Heart left ventricle (tissue), 16 donors: ENCODE measurements around the gene LMBRD1. TPM values are rescaled to one million over a fixed set of nuclear protein-coding genes. Genes with fewer than 3 reads are reported as not detected.

Experiments
- ATAC-seq, 4 donors: fragments of 200-7000 bp; cut with Tn5 transposase; one replicate each; pipeline ENCODE4 v1.9.1; 2020 to 2022; ENCODE audit warnings: moderate library complexity in 4 of 4, mild to moderate bottlenecking in 3 of 4, moderate number of reproducible peaks in 1 of 4
- DNase-seq, 5 donors: peaks; one replicate each; pipeline ENCODE4 v3.0.0-alpha.2; 2020
- H3K27ac ChIP-seq, 12 donors: fragments of 200-600 bp; sonication (generic) in 4 of 12; one replicate each; pipeline versions ENCODE4 v1.5.0 to v1.8.0; 2016 to 2022; ENCODE audit warnings: mild to moderate bottlenecking in 2 of 12
- H3K27me3 ChIP-seq, 9 donors: fragments of 200-600 bp; sonication (generic) in 2 of 9; one replicate each; pipeline versions ENCODE4 v1.5.1 to v1.8.0; 2016 to 2022; ENCODE audit warnings: mild to moderate bottlenecking in 3 of 9
- H3K36me3 ChIP-seq, 9 donors: fragments of 200-600 bp; sonication (generic) in 2 of 9; one replicate each; pipeline versions ENCODE4 v1.5.0 to v1.8.0; 2018 to 2022; ENCODE audit warnings: mild to moderate bottlenecking in 2 of 9
- H3K4me1 ChIP-seq, 12 donors: fragments of 200-600 bp; sonication (generic) in 4 of 12; one replicate each; pipeline versions ENCODE4 v1.5.0 to v1.8.0; 2016 to 2022; ENCODE audit warnings: mild to moderate bottlenecking in 3 of 12
- H3K4me3 ChIP-seq, 12 donors: fragments of 200-600 bp; sonication (generic) in 4 of 12; one replicate each; pipeline versions ENCODE4 v1.5.0 to v1.8.0; 2017 to 2022; ENCODE audit warnings: mild to moderate bottlenecking in 9 of 12, moderate library complexity in 4 of 12
- H3K9me3 ChIP-seq, 12 donors: fragments of 200-600 bp; sonication (generic) in 4 of 12; one replicate each; pipeline versions ENCODE4 v1.5.0 to v1.8.0; 2016 to 2022; ENCODE audit warnings: mild to moderate bottlenecking in 1 of 12
- POLR2A ChIP-seq, 2 donors: fragments of 450-650 bp; IDR thresholded peaks; one replicate each; pipeline ENCODE4 v1.6.1; 2017; ENCODE audit warnings: antibody characterized with exemption in 2 of 2, mild to moderate bottlenecking in 2 of 2, moderate library complexity in 2 of 2
- WGBS, 4 donors: extraction: QIAGEN DNeasy Blood & Tissue Kit in 2 of 4; methylation state at CpG; one replicate each; pipeline versions ENCODE4 v1.1.5 to v1.1.7; 2013 to 2018; 5-methylcytosine and 5-hydroxymethylcytosine counted together
- intact Hi-C, 10 donors: fragments of 100-400 bp; cut with DNase I; formaldehyde crosslinking; loops; one replicate each; pipeline versions ENCODE4 v1.11.1 to v1.14.2; 2022
- long read RNA-seq, 3 donors: library from polyadenylated mRNA; unstranded; transcript quantifications; one replicate each; pipeline ENCODE4 v2.0.0, GENCODE V29; 2020 to 2021
- polyA plus RNA-seq, 2 donors: library from polyadenylated mRNA; stranded (reverse); fragments of 200-250 nt; gene quantifications; one replicate each; pipeline ENCODE4 v1.2.3, GENCODE V29; 2013
- total RNA-seq, 9 donors: library from RNA; depleted of rRNA in 2 of 9; stranded (reverse); fragments of >200 nt in 2 of 9; fragmentation: NEBNext Ultra II Directional in 3 of 9; extraction: Animal tissue kit (Norgen Biotek cat#: 25700) in 3 of 9; gene quantifications; one replicate each; pipeline versions ENCODE4 v1.1.0 to v1.2.4, GENCODE V29; 2016 to 2023
- TF ChIP-seq, protein P1 (sequence below), 12 donors: fragments of 200-600 bp; sonication (generic) in 4 of 12; IDR thresholded peaks; one replicate each; pipeline versions ENCODE4 v1.5.0 to v1.8.0; 2018 to 2022; ENCODE audit warnings: antibody characterized with exemption in 12 of 12, mild to moderate bottlenecking in 5 of 12
- donor health status: ischemic (EF 13 %, LVEDD 7.1; RV severe dilation, severe dysfunction).
- donor health status: healthy with polysubstance abuse.
- donor health status: DM: no; HTN: yes; CAD: no.
- donor health status: DM: no; HTN: no; CAD: no.
- donor health status: ischemic (EF 25% LVEDD 6.9; RV normal size, moderate dysfunction).
- donor health status: ischemic (EF 25% LVEDD 5.7; RV mildly dilated, moderate dysfunction).
- donor health status: healthy.
- donor health status: DM: yes; HTN: yes; CAD: no.
- donor health status: ischemic (EF 35%, LVEDD 5.7; RV mildly dilated, moderate dysfunction).
- donor health status: nonischemic (EF 11% LVEDD 7.7; RV severe dilation, severe dysfunction).
- donor health status: DM: yes; HTN: yes; CAD: no.
- donor health status: PGD.
- donor health status: ischemic (EF 29% LVEDD 5.4; RV normal size, mild dysfunction).
- donor health status: nonischemic (EF 23%, LVEDD 6.1; RV moderate dilation, normal function).

LMBRD1 gene
- total RNA-seq, result 10 to 100 TPM; 41.7 to 53.6 (median 45.1) TPM
- polyA plus RNA-seq, result 10 to 100 TPM; 37.0 to 52.3 TPM
- long read RNA-seq, donor 1, transcript LMBRD1-202 (16 exons, 2,264 nt), result major isoform, 43 of 57 reads
- long read RNA-seq, donor 1, partial matches to known transcripts, result 4 of 57 reads
- long read RNA-seq, donor 1, other reads (novel, unspliced or antisense), result 6 of 57 reads
- long read RNA-seq, donor 2, transcript LMBRD1-202 (16 exons, 2,264 nt), result major isoform, 164 of 184 reads
- long read RNA-seq, donor 2, partial matches to known transcripts, result 2 of 184 reads
- long read RNA-seq, donor 2, other reads (novel, unspliced or antisense), result 9 of 184 reads
- long read RNA-seq, donor 3, transcript LMBRD1-202 (16 exons, 2,264 nt), result major isoform, 28 of 33 reads
- long read RNA-seq, donor 3, partial matches to known transcripts, result 1 of 33 reads
- long read RNA-seq, donor 3, other reads (novel, unspliced or antisense), result 4 of 33 reads

DNA sequence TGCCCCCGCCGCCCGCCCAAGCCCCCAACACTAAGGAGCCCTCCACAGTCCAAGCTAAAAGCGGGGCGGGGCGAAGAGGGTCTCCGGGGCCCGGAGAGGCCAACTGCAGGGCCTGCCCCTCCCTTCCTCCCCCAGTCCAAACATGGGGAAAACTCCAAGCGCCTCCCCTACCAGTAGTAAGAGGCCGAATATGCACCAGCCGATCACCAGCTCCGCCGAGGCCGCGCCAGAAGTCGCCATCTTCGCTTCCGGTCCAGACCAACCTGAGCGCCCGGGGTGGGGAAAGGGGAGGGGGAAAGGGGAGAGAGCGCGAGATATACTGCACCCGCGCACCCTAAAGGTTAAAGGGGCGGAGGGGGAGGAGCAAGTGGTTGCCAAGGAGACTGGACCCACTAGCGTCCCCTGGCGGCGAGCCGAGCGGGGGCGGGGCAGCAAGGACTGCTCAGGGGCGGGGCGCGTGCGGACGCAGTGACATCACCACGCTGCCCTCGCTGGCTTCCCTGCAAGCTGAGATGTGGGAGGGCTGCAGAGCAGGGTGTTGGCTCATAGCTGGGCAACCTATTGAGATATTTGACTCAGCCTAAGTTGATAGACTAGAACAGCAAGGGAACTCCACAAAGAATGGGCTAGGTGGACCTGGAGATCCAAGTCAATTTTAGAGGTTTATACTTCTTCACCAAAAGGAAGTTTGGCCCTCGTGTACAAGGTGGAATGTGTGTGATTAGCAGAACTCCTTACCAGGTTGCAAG, at the start of gene LMBRD1:
Gene LMBRD1, minus strand, starts transcription at position 369 of the 749 bp plus-strand sequence. Its CDS starts 129 bp downstream, at position 240.
- Histone ChIP-seq H3K4me3 (peak within 1 kb of the TSS; percentile 67 to 87 (median 82)), H3K27ac (peak within 1 kb of the TSS; percentile 83 to 97 (median 92)), H3K36me3 (no peaks in the 10 kb centered on the region), H3K27me3 (no peaks in the 10 kb centered on the region), H3K9me3 (no peaks in the 10 kb centered on the region), H3K4me1 (peaks cover 0 to 40% (median 20%) of the 10 kb centered on the region in 12 donors)
- ATAC-seq (peak; percentile 97 to 99 (median 98)), DNase-seq (peak; percentile 97 to 99 (median 98))
- TF ChIP-seq, protein P1, sequence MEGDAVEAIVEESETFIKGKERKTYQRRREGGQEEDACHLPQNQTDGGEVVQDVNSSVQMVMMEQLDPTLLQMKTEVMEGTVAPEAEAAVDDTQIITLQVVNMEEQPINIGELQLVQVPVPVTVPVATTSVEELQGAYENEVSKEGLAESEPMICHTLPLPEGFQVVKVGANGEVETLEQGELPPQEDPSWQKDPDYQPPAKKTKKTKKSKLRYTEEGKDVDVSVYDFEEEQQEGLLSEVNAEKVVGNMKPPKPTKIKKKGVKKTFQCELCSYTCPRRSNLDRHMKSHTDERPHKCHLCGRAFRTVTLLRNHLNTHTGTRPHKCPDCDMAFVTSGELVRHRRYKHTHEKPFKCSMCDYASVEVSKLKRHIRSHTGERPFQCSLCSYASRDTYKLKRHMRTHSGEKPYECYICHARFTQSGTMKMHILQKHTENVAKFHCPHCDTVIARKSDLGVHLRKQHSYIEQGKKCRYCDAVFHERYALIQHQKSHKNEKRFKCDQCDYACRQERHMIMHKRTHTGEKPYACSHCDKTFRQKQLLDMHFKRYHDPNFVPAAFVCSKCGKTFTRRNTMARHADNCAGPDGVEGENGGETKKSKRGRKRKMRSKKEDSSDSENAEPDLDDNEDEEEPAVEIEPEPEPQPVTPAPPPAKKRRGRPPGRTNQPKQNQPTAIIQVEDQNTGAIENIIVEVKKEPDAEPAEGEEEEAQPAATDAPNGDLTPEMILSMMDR (IDR thresholded peaks at IDR 0.05), result peak; percentile 69 to 96 (median 90)
- peak in 1 of 2 donors; percentile 49 for TF ChIP-seq POLR2A (IDR thresholded peaks at IDR 0.05)
- WGBS, 4 donors, result 0 to 1% (median 1%) methylated on average over 20 to 39 of the region's 39 CpGs
- intact Hi-C loops, result loop anchor here in 1 of 10 donors (5.0 kb wide), 1 partner anchor 65 kb away; no protein-coding TSS in a partner anchor

DNA sequence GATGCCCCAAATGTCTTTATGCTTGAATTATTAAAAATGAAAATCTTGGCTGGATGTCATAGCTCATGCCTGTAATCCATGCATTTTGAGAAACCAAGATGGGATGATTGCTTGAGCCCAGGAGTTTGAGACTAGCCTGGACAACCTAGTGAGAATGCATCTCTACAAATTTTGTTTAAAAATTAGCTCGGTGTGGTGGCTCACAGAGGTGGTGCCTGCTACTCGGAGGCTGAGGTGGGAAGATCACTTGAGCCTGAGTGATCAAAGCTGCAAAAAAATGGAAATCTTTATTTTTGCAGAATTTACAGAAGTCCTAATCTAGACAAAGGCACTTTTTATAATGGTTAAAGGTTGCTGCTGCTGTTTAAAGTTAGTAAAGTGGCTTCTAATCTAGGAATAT, 49.5 kb upstream of the LMBRD1 start:
- TF ChIP-seq POLR2A (IDR thresholded peaks at IDR 0.05), result no peak
- TF ChIP-seq, protein P1 (IDR thresholded peaks at IDR 0.05), result no peak
- no peak overlapping the region for H3K27ac ChIP-seq
- intact Hi-C loops, result no loop called here
- peaks cover 0 to 7% (median 0%) of the 10 kb centered on the region in 12 donors for H3K4me1 ChIP-seq
- WGBS, 4 donors, result 80 to 89% (median 85%) methylated on average over 2 of the region's 2 CpGs
- H3K4me3 ChIP-seq, result no peak overlapping the region
- no peaks in the 10 kb centered on the region for H3K36me3 ChIP-seq
- H3K27me3 ChIP-seq, result peaks cover 0 to 11% (median 0%) of the 10 kb centered on the region in 9 donors
- no peak for ATAC-seq
- no peaks in the 10 kb centered on the region for H3K9me3 ChIP-seq
- DNase-seq, result no peak

DNA sequence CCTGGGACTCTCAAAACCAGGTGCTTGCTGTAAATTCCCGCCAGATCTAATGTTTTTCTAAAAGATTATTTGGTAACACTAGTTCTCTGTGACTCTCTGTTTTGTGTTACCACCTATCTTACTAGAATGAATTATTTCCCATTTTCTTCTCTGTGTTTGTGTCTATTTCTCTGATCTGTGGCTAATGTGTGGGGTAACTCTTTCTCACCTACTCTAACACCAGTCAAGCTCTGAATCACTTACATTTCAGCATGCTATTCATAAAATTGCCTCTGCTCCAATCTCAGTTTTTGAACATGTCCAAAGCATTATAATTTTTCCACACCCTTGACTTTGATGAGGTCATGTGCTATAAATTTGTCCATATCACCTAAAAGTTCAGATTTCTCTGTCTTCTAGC, 46.4 kb upstream of the LMBRD1 start:
- ATAC-seq (no peak), DNase-seq (no peak)
- Histone ChIP-seq H3K36me3 (no peaks in the 10 kb centered on the region), H3K4me3 (no peak overlapping the region), H3K9me3 (no peaks in the 10 kb centered on the region), H3K27ac (no peak overlapping the region), H3K27me3 (peaks cover 0 to 14% (median 0%) of the 10 kb centered on the region in 9 donors), H3K4me1 (peaks cover 0 to 7% (median 0%) of the 10 kb centered on the region in 12 donors)
- TF ChIP-seq, protein P1 (IDR thresholded peaks at IDR 0.05), result no peak
- no peak for TF ChIP-seq POLR2A (IDR thresholded peaks at IDR 0.05)
- WGBS, 4 donors, result 65 to 87% (median 73%) methylated on average over 1 of the region's 1 CpG
- intact Hi-C loops, result loop anchor here in 1 of 10 donors (5.0 kb wide), 1 partner anchor 249 kb away; no protein-coding TSS in a partner anchor
